Transverse colon (tissue), 4 donors: ENCODE data around the gene TRAPPC14. TPM values are rescaled to one million over a fixed set of nuclear protein-coding genes. Genes with fewer than 3 reads are reported as not detected.

Source experiments
- DNase-seq: peaks from one replicate; pipeline ENCODE4 v3.0.0-alpha.2; 2019
- H3K27ac ChIP-seq, 4 donors: fragments of 200-600 bp; sonication (generic); 2 replicates each; pipeline ENCODE4 v1.5.1; 2016 to 2018; ENCODE audit warnings: inconsistent platforms in 4 of 4
- H3K27me3 ChIP-seq: fragments of 200-600 bp; sonication (generic); 2 replicates; pipeline ENCODE4 v1.5.1; 2017; ENCODE audit warnings: inconsistent platforms
- H3K36me3 ChIP-seq, 4 donors: fragments of 200-600 bp; sonication (generic); 2 replicates each; pipeline ENCODE4 v1.5.1; 2017 to 2019; ENCODE audit warnings: inconsistent platforms in 4 of 4
- H3K4me1 ChIP-seq, 4 donors: fragments of 200-600 bp; sonication (generic); 2 replicates each; pipeline ENCODE4 v1.5.1; 2017 to 2020; ENCODE audit warnings: inconsistent platforms in 4 of 4
- H3K4me3 ChIP-seq, 4 donors: fragments of 200-600 bp; sonication (generic); 1 replicate in 1 of 4; 2 replicates in 3 of 4; pipeline versions ENCODE4 v1.5.1 to v1.6.1; 2017 to 2019; ENCODE audit warnings: inconsistent platforms in 4 of 4
- H3K9me3 ChIP-seq, 2 donors: fragments of 200-600 bp; sonication (generic); 2 replicates each; pipeline ENCODE4 v1.5.1; 2017 to 2019; ENCODE audit warnings: inconsistent platforms in 2 of 2
- EP300 ChIP-seq: sonication (generic); formaldehyde crosslinking; IDR thresholded peaks from one replicate; pipeline ENCODE4 v1.6.1; 2017; ENCODE audit warnings: antibody characterized with exemption, low read depth
- POLR2A ChIP-seq: fragments of 450-650 bp; IDR thresholded peaks from one replicate; pipeline ENCODE4 v1.6.1; 2016; ENCODE audit warnings: antibody characterized with exemption, mild to moderate bottlenecking, moderate library complexity
- POLR2AphosphoS5 ChIP-seq, 3 donors: sonication (generic); formaldehyde crosslinking; IDR thresholded peaks; one replicate each; pipeline ENCODE4 v1.6.1; 2016; ENCODE audit warnings: antibody characterized with exemption in 3 of 3
- WGBS, 2 donors: methylation state at CpG; one replicate each; pipeline ENCODE4 v1.1.5; 2018; ENCODE audit warnings: low coverage in 1 of 2; 5-methylcytosine and 5-hydroxymethylcytosine counted together
- in situ Hi-C, 4 donors: fragments of 200-750 bp; cut with MboI; loops; one replicate each; pipeline versions ENCODE4 v1.15.0 to v1.15.1; 2017; ENCODE audit warnings: low sequenced_read_pairs in 3 of 4, low pct_ligation_motif_present in 1 of 4, low pct_unique_long_range_greater_than_20kb in 1 of 4
- intact Hi-C: fragments of 100-400 bp; cut with DNase I; formaldehyde crosslinking; loops from one replicate; pipeline ENCODE4 v1.15.1; 2023; ENCODE audit warnings: low total_unique reads
- total RNA-seq, 4 donors: library from RNA; depleted of rRNA; stranded (reverse); fragments of >200 nt; gene quantifications; one replicate each; pipeline ENCODE4 v1.1.0, GENCODE V29; 2016
- TF ChIP-seq, protein P1 (sequence below), 5 experiments: fragments of 200-600 bp in 3 of 5; fragments of 450-650 bp in 2 of 5; sonication (generic) in 3 of 5; IDR thresholded peaks; 1 replicate in 2 of 5; 2 replicates in 3 of 5; pipeline ENCODE4 v1.5.1; 2016 to 2017; ENCODE audit warnings: antibody characterized with exemption in 5 of 5, inconsistent platforms in 3 of 5, mild to moderate bottlenecking in 2 of 5, moderate library complexity in 1 of 5

The TRAPPC14 gene
- total RNA-seq, 4 donors from 2014 or later = 43.5 to 111 (median 51.2) TPM

GRCh38 chr7:100170101-100170897 is 11.8 kb upstream of the TRAPPC14 start:
- Histone ChIP-seq H3K27ac (no peak overlapping the region), H3K36me3 (no peaks in the 10 kb centered on the region), H3K4me3 (no peak overlapping the region), H3K9me3 (no peaks in the 10 kb centered on the region), H3K27me3 (peaks cover 16% of the 10 kb centered on the region), H3K4me1 (peaks cover 10 to 38% (median 32%) of the 10 kb centered on the region in 4 donors)
- TF ChIP-seq POLR2AphosphoS5 (IDR thresholded peaks at IDR 0.05) (no peak), POLR2A (no peak), EP300 (no peak)
- TF ChIP-seq, protein P1, sequence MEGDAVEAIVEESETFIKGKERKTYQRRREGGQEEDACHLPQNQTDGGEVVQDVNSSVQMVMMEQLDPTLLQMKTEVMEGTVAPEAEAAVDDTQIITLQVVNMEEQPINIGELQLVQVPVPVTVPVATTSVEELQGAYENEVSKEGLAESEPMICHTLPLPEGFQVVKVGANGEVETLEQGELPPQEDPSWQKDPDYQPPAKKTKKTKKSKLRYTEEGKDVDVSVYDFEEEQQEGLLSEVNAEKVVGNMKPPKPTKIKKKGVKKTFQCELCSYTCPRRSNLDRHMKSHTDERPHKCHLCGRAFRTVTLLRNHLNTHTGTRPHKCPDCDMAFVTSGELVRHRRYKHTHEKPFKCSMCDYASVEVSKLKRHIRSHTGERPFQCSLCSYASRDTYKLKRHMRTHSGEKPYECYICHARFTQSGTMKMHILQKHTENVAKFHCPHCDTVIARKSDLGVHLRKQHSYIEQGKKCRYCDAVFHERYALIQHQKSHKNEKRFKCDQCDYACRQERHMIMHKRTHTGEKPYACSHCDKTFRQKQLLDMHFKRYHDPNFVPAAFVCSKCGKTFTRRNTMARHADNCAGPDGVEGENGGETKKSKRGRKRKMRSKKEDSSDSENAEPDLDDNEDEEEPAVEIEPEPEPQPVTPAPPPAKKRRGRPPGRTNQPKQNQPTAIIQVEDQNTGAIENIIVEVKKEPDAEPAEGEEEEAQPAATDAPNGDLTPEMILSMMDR (IDR thresholded peaks at IDR 0.05) = no peak
- intact Hi-C loops (no loop called here), in situ Hi-C loops (no loop called here)
- no peak for DNase-seq
- 86 to 88% methylated on average over 4 to 11 of the region's 11 CpGs for WGBS, 2 donors

GRCh38 chr7:100169147-100169850 is 10.8 kb upstream of the TRAPPC14 start:
- in situ Hi-C loops (no loop called here), intact Hi-C loops (no loop called here)
- Histone ChIP-seq H3K27ac (peak overlapping the region; percentile 78 to 85 (median 80)), H3K9me3 (no peaks in the 10 kb centered on the region), H3K4me1 (peaks cover 10 to 38% (median 32%) of the 10 kb centered on the region in 4 donors), H3K27me3 (peaks cover 16% of the 10 kb centered on the region), H3K36me3 (no peaks in the 10 kb centered on the region), H3K4me3 (no peak overlapping the region)
- 83 to 85% methylated on average over 7 to 11 of the region's 11 CpGs for WGBS, 2 donors
- no peak for TF ChIP-seq POLR2A
- TF ChIP-seq EP300 = no peak
- TF ChIP-seq POLR2AphosphoS5 (IDR thresholded peaks at IDR 0.05) = no peak
- TF ChIP-seq, protein P1 (IDR thresholded peaks at IDR 0.05) = no peak
- DNase-seq = no peak

DNA sequence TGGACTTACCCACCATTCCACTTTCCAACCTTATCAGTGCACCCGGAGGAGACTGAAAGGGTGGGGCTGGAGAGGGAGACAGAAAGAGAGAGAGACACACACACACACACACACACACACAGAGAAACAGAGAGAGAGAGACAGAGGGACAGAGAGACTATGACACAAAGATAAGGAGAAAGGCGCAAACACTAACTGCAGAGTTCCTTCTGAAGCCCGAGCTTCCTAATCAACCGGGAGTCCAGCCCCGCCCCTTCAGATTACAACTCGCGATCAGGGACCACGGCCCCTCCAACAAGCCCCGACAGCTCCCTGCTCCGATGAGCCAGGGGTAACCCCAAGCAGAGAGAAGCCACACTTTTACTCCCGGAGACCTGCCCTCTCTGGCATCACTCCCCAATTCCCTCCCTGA is 9.4 kb upstream of the TRAPPC14 start:
- in situ Hi-C loops = no loop called here
- Histone ChIP-seq H3K4me3 (peak overlapping the region; percentile 33 to 51 (median 36)), H3K36me3 (no peaks in the 10 kb centered on the region), H3K9me3 (no peaks in the 10 kb centered on the region), H3K27ac (peak overlapping the region; percentile 78 to 85 (median 80)), H3K27me3 (peaks cover 16% of the 10 kb centered on the region), H3K4me1 (peaks cover 10 to 45% (median 34%) of the 10 kb centered on the region in 4 donors)
- TF ChIP-seq EP300 (no peak), POLR2A (peak; percentile 14)
- WGBS, 2 donors = 2% methylated on average over 11 of the region's 11 CpGs; no CpG with 5 or more reads in 1 of the 2 donors
- intact Hi-C loops = no loop called here
- DNase-seq = peak; percentile 40

DNA sequence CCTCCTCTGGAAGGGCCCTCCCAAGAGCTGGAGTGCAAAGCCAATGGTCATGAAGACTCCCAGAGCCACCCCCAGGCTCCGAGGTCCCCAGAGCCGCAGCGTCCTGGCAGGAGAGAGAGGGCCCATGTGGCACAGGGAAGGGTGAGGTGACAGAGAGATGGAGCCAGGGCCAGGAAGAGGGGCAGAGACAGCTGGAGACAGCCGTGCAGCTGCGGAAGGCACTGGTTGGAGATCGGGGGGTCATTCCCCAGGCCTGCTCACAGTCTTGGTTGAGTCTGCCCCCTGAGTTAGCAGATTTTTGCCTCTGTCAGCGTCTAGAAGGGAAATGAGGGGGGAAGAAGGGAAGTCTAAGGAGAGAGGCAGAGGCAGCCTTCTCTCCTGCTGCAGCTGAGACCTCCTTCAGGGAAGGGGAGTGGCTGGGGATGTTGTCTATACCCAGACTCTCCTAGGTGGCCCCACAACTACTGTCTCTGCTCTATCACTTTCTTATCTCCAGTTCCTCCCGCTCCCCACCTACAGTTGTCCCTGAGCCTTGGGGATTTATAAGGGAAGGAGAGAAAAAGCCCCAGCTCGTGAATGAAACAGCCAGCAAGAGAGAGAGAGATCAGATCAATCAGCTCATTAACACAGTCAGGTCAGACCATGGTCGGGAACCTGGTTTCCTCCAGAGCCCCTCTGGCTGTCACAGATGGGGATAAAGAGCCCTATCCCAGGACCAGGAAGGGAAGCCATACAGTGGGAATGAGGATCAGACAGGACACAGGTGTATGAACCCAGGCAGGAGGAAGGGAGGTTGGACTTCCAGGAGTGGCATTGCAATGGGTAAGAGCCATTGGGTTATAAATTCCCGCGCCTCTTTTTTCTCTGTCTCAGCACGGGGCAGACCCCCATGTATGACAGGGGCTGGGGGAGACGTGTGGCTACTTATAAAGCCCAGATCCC is 8.7 kb upstream of the TRAPPC14 start:
- H3K9me3 ChIP-seq = no peaks in the 10 kb centered on the region
- intact Hi-C loops (no loop called here), in situ Hi-C loops (no loop called here)
- H3K4me1 ChIP-seq = peaks cover 10 to 49% (median 35%) of the 10 kb centered on the region in 4 donors
- H3K36me3 ChIP-seq = no peaks in the 10 kb centered on the region
- peaks cover 16% of the 10 kb centered on the region for H3K27me3 ChIP-seq
- 51% methylated on average over 14 of the region's 14 CpGs; no CpG with 5 or more reads in 1 of the 2 donors for WGBS, 2 donors
- TF ChIP-seq, protein P1 (IDR thresholded peaks at IDR 0.05) = no peak
- no peak for TF ChIP-seq POLR2A
- no peak for TF ChIP-seq POLR2AphosphoS5 (IDR thresholded peaks at IDR 0.05)
- TF ChIP-seq EP300 = no peak
- DNase-seq = no peak
- H3K27ac ChIP-seq = peak overlapping the region; percentile 78 to 85 (median 80)
- peak overlapping the region in 2 of 4 donors; percentile 36 to 51 for H3K4me3 ChIP-seq
